IPS-18a (cell line): Measurements from ENCODE around the gene CCIN.

Source experiments
- H3K27ac ChIP-seq: one replicate; pipeline ENCODE4 v1.5.1; 2013; ENCODE audit warnings: low read length
- H3K27me3 ChIP-seq: one replicate; pipeline ENCODE4 v1.6.1; 2013; ENCODE audit warnings: mild to moderate bottlenecking, low read length; ENCODE audit not compliant: control insufficient read depth, insufficient read depth
- H3K36me3 ChIP-seq: one replicate; pipeline ENCODE4 v1.6.1; 2013; ENCODE audit warnings: low read depth, low read length; ENCODE audit not compliant: control insufficient read depth
- H3K4me1 ChIP-seq: one replicate; pipeline ENCODE4 v1.6.1; 2013; ENCODE audit warnings: low read depth, low read length; ENCODE audit not compliant: control insufficient read depth
- H3K4me3 ChIP-seq: one replicate; pipeline ENCODE4 v1.5.1; 2013; ENCODE audit warnings: low read length
- H3K9ac ChIP-seq: one replicate; pipeline ENCODE4 v1.6.1; 2013; ENCODE audit warnings: mild to moderate bottlenecking, low read length, moderate library complexity
- H3K9me3 ChIP-seq: one replicate; pipeline ENCODE4 v1.6.1; 2013; ENCODE audit warnings: low read depth, low read length; ENCODE audit not compliant: control insufficient read depth

The CCIN gene

DNA sequence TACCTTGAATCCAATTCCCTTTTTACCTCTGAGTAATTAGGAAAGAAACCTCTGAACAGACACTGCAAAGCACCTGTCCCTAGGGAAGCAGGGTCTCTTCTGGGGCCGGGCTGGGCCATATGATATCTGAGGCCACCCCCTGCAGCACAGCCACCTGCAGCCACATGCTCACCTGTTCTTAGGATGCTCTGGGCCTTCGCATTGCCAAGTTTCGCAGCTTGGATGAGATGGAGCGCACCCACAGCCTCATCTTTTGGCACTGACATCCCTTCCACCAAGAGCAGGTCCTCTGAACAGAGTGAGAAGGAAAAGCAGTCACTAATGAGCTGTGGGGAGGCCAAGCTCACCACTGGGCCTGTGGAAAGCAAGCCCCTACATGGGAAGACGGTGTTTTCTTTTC, 48.8 kb downstream of the CCIN start:
- Histone ChIP-seq H3K9ac (no peak overlapping the region), H3K9me3 (no peaks in the 10 kb centered on the region), H3K27me3 (no peaks in the 10 kb centered on the region), H3K27ac (no peak overlapping the region), H3K4me3 (no peak overlapping the region), H3K36me3 (peaks cover 67% of the 10 kb centered on the region), H3K4me1 (no peaks in the 10 kb centered on the region)

- Histone ChIP-seq H3K36me3 (peaks cover 67% of the 10 kb centered on the region), H3K4me3 (no peak overlapping the region), H3K4me1 (no peaks in the 10 kb centered on the region), H3K27ac (no peak overlapping the region), H3K9ac (no peak overlapping the region), H3K27me3 (no peaks in the 10 kb centered on the region), H3K9me3 (no peaks in the 10 kb centered on the region)
These were observed 49.3 kb downstream of the CCIN start for GRCh38 chr9:36218411-36218901.
